ENCODE data around the gene PDK2. TPM values are rescaled to one million over a fixed set of nuclear protein-coding genes. Genes with fewer than 3 reads are reported as not detected.

Gene PDK2
- total RNA-seq, 2 donors from 2014 or later, result 19.9 to 20.9 TPM

GRCh38 chr17:50113624-50114320, 18.6 kb downstream of the PDK2 start:
- Mint-ChIP-seq H3K36me3 (ENCODE audit: low read depth) (peaks cover 1% of the 10 kb centered on the region), H3K27ac (no peak overlapping the region), H3K27me3 (peaks cover 26% of the 10 kb centered on the region), H3K4me1 (peaks cover 11% of the 10 kb centered on the region), H3K4me3 (no peak overlapping the region)
- ATAC-seq (no peak), DNase-seq (no peak)
- H3K9me3 ChIP-seq (ENCODE audit: control insufficient read depth, low read length, poor library complexity, severe bottlenecking), result no peaks in the 10 kb centered on the region

- Mint-ChIP-seq H3K27ac (no peak overlapping the region), H3K36me3 (ENCODE audit: low read depth) (peaks cover 2% of the 10 kb centered on the region)
Measured at GRCh38 chr17:50114401-50114800, 19.2 kb downstream of the PDK2 start.

GRCh38 chr17:50114849-50115357, 19.8 kb downstream of the PDK2 start:
- Mint-ChIP-seq H3K36me3 (ENCODE audit: low read depth) (peaks cover 2% of the 10 kb centered on the region), H3K4me3 (no peak overlapping the region), H3K27me3 (peaks cover 34% of the 10 kb centered on the region), H3K27ac (no peak overlapping the region), H3K4me1 (peaks cover 16% of the 10 kb centered on the region)
- no peaks in the 10 kb centered on the region for H3K9me3 ChIP-seq (ENCODE audit: control insufficient read depth, low read length, poor library complexity, severe bottlenecking)
- ATAC-seq (peak; percentile 39), DNase-seq (no peak)

More at GRCh38 chr17:50114401-50114800, 19.2 kb downstream of the PDK2 start:
- H3K9me3 ChIP-seq (ENCODE audit: control insufficient read depth, low read length, poor library complexity, severe bottlenecking), result no peaks in the 10 kb centered on the region
- Mint-ChIP-seq H3K4me3 (no peak overlapping the region), H3K27me3 (peaks cover 29% of the 10 kb centered on the region), H3K4me1 (peaks cover 13% of the 10 kb centered on the region)
- no peak for DNase-seq
- no peak for ATAC-seq

- DNase-seq (no peak), ATAC-seq (no peak)
- H3K4me3 Mint-ChIP-seq, result no peak overlapping the region
- H3K9me3 ChIP-seq (ENCODE audit: control insufficient read depth, low read length, poor library complexity, severe bottlenecking), result no peaks in the 10 kb centered on the region
- H3K4me1 Mint-ChIP-seq, result peaks cover 16% of the 10 kb centered on the region
- H3K27me3 Mint-ChIP-seq, result peaks cover 36% of the 10 kb centered on the region
- peaks cover 2% of the 10 kb centered on the region for H3K36me3 Mint-ChIP-seq (ENCODE audit: low read depth)
- no peak overlapping the region for H3K27ac Mint-ChIP-seq
Measured at GRCh38 chr17:50115756-50116155, 20.6 kb downstream of the PDK2 start.

GRCh38 chr17:50117202-50118051, 22.3 kb downstream of the PDK2 start:
- H3K4me3 Mint-ChIP-seq, result peak overlapping the region; percentile 80
- ATAC-seq, result peak; percentile 97

GRCh38 chr17:50118076-50118827, 23.1 kb downstream of the PDK2 start:
- Mint-ChIP-seq H3K27me3 (peaks cover 42% of the 10 kb centered on the region), H3K36me3 (ENCODE audit: low read depth) (peaks cover 2% of the 10 kb centered on the region), H3K27ac (no peak overlapping the region), H3K4me1 (peaks cover 21% of the 10 kb centered on the region), H3K4me3 (no peak overlapping the region)
- no peaks in the 10 kb centered on the region for H3K9me3 ChIP-seq (ENCODE audit: control insufficient read depth, low read length, poor library complexity, severe bottlenecking)
- ATAC-seq (no peak), DNase-seq (no peak)

More at GRCh38 chr17:50117202-50118051, 22.3 kb downstream of the PDK2 start:
- Mint-ChIP-seq H3K36me3 (ENCODE audit: low read depth) (peaks cover 2% of the 10 kb centered on the region), H3K27me3 (peaks cover 40% of the 10 kb centered on the region), H3K4me1 (peaks cover 21% of the 10 kb centered on the region), H3K27ac (peak overlapping the region; percentile 45)
- DNase-seq, result peak; percentile 45 to 57 (median 48)
- H3K9me3 ChIP-seq (ENCODE audit: control insufficient read depth, low read length, poor library complexity, severe bottlenecking), result no peaks in the 10 kb centered on the region

- no peak for DNase-seq
- Mint-ChIP-seq H3K36me3 (ENCODE audit: low read depth) (peaks cover 2% of the 10 kb centered on the region), H3K27ac (no peak overlapping the region), H3K4me1 (peaks cover 21% of the 10 kb centered on the region), H3K27me3 (peaks cover 42% of the 10 kb centered on the region), H3K4me3 (no peak overlapping the region)
- ATAC-seq, result no peak
- H3K9me3 ChIP-seq (ENCODE audit: control insufficient read depth, low read length, poor library complexity, severe bottlenecking), result no peaks in the 10 kb centered on the region
Measured at GRCh38 chr17:50118828-50119218, 23.7 kb downstream of the PDK2 start.

GRCh38 chr17:50120475-50121253, 25.5 kb downstream of the PDK2 start:
- no peaks in the 10 kb centered on the region for H3K9me3 ChIP-seq (ENCODE audit: control insufficient read depth, low read length, poor library complexity, severe bottlenecking)
- DNase-seq (no peak), ATAC-seq (no peak)
- Mint-ChIP-seq H3K27me3 (peaks cover 35% of the 10 kb centered on the region), H3K4me3 (no peak overlapping the region), H3K36me3 (ENCODE audit: low read depth) (peaks cover 2% of the 10 kb centered on the region), H3K4me1 (peaks cover 20% of the 10 kb centered on the region), H3K27ac (no peak overlapping the region)

GRCh38 chr17:50122945-50123344, 27.8 kb downstream of the PDK2 start:
- DNase-seq (no peak), ATAC-seq (no peak)
- peaks cover 2% of the 10 kb centered on the region for H3K36me3 Mint-ChIP-seq (ENCODE audit: low read depth)
- H3K4me1 Mint-ChIP-seq, result peaks cover 14% of the 10 kb centered on the region
- peak overlapping the region; percentile 32 for H3K27ac Mint-ChIP-seq
- H3K9me3 ChIP-seq (ENCODE audit: control insufficient read depth, low read length, poor library complexity, severe bottlenecking), result no peaks in the 10 kb centered on the region
- H3K4me3 Mint-ChIP-seq, result no peak overlapping the region
- H3K27me3 Mint-ChIP-seq, result peaks cover 24% of the 10 kb centered on the region

- Mint-ChIP-seq H3K27me3 (peaks cover 21% of the 10 kb centered on the region), H3K36me3 (ENCODE audit: low read depth) (peaks cover 2% of the 10 kb centered on the region), H3K4me3 (no peak overlapping the region), H3K4me1 (peaks cover 18% of the 10 kb centered on the region), H3K27ac (no peak overlapping the region)
- no peaks in the 10 kb centered on the region for H3K9me3 ChIP-seq (ENCODE audit: control insufficient read depth, low read length, poor library complexity, severe bottlenecking)
- no peak for DNase-seq
- no peak for ATAC-seq
Measured at GRCh38 chr17:50123649-50124349, 28.6 kb downstream of the PDK2 start.

GRCh38 chr17:50125420-50125997, 30.4 kb downstream of the PDK2 start:
- Mint-ChIP-seq H3K27me3 (peaks cover 10% of the 10 kb centered on the region), H3K4me1 (peaks cover 17% of the 10 kb centered on the region), H3K4me3 (no peak overlapping the region), H3K27ac (peak overlapping the region; percentile 0), H3K36me3 (ENCODE audit: low read depth) (no peaks in the 10 kb centered on the region)
- no peaks in the 10 kb centered on the region for H3K9me3 ChIP-seq (ENCODE audit: control insufficient read depth, low read length, poor library complexity, severe bottlenecking)
- ATAC-seq (no peak), DNase-seq (no peak)

Data from T-helper 17 cell (primary cell).